Suprapubic skin (tissue), 3 donors: ENCODE results near the gene SLC35E3.

ENCODE experiments used
- POLR2AphosphoS5 ChIP-seq, 3 donors: sonication (generic); formaldehyde crosslinking; IDR thresholded peaks; one replicate each; pipeline ENCODE4 v1.6.1; 2017; ENCODE audit warnings: antibody characterized with exemption in 3 of 3
- TF ChIP-seq, protein P1 (sequence below), 2 donors: fragments of 200-600 bp in 1 of 2; fragments of 450-650 bp in 1 of 2; sonication (generic) in 1 of 2; IDR thresholded peaks; one replicate each; pipeline ENCODE4 v1.5.1; 2016 to 2019; ENCODE audit warnings: antibody characterized with exemption in 2 of 2, mild to moderate bottlenecking in 1 of 2, moderate library complexity in 1 of 2

DNA sequence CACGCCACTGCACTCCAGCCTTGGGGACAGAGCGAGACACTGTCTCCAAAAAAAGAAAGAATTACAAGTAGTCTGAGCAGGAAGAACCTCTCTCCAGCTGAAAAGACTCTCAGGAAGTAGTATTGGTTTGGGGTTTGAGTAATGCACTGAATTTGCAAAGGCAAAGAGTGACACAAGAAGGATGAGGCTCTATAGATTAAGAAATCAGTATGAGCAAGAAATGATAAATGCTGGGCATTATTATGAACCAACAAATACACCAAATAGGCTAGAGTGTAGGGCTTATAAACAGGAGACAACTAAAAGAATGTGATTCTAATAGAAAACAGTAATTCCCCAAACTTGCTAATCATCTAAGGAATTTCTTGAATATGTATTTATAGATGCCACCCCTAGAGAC is 2.6 kb upstream of the SLC35E3 start:
- TF ChIP-seq, protein P1, sequence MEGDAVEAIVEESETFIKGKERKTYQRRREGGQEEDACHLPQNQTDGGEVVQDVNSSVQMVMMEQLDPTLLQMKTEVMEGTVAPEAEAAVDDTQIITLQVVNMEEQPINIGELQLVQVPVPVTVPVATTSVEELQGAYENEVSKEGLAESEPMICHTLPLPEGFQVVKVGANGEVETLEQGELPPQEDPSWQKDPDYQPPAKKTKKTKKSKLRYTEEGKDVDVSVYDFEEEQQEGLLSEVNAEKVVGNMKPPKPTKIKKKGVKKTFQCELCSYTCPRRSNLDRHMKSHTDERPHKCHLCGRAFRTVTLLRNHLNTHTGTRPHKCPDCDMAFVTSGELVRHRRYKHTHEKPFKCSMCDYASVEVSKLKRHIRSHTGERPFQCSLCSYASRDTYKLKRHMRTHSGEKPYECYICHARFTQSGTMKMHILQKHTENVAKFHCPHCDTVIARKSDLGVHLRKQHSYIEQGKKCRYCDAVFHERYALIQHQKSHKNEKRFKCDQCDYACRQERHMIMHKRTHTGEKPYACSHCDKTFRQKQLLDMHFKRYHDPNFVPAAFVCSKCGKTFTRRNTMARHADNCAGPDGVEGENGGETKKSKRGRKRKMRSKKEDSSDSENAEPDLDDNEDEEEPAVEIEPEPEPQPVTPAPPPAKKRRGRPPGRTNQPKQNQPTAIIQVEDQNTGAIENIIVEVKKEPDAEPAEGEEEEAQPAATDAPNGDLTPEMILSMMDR (IDR thresholded peaks at IDR 0.05), result no peak
- TF ChIP-seq POLR2AphosphoS5 (IDR thresholded peaks at IDR 0.05), result no peak
